Measurements from ENCODE around the gene SERPINB5. TPM values are rescaled to one million over a fixed set of nuclear protein-coding genes. Genes with fewer than 3 reads are reported as not detected.

SERPINB5 gene
- total and polyA plus RNA-seq, 2 of the 13 experiments (the other 11 are each of a cell fraction or from before 2014, with no cell fraction given) = not detected

GRCh38 chr18:63465059-63465458, 11.7 kb upstream of the SERPINB5 start (continued):
- TF ChIP-seq EHMT2 (IDR thresholded peaks at IDR 0.05; ENCODE audit: borderline replicate concordance, low read depth, low read length) (no peak), TCF7L2 (IDR thresholded peaks at IDR 0.05; ENCODE audit: low read depth, low read length) (no peak), RAD51 (IDR thresholded peaks at IDR 0.05; ENCODE audit: borderline replicate concordance) (no peak), LRRFIP1 (CRISPR knock-in tag; conservative IDR thresholded peaks at IDR 0.05) (no peak), ZNF224 (CRISPR knock-in tag; IDR thresholded peaks at IDR 0.05) (no peak), ZNF468 (CRISPR knock-in tag; IDR thresholded peaks at IDR 0.05) (no peak), ZBTB42 (CRISPR knock-in tag; IDR thresholded peaks at IDR 0.05) (no peak), TAF1 (CRISPR knock-in tag; IDR thresholded peaks at IDR 0.05) (no peak), ZNF589 (CRISPR knock-in tag; conservative IDR thresholded peaks at IDR 0.05) (no peak), RNF219 (CRISPR knock-in tag; IDR thresholded peaks at IDR 0.05) (no peak)
- TF ChIP-seq, protein P1, sequence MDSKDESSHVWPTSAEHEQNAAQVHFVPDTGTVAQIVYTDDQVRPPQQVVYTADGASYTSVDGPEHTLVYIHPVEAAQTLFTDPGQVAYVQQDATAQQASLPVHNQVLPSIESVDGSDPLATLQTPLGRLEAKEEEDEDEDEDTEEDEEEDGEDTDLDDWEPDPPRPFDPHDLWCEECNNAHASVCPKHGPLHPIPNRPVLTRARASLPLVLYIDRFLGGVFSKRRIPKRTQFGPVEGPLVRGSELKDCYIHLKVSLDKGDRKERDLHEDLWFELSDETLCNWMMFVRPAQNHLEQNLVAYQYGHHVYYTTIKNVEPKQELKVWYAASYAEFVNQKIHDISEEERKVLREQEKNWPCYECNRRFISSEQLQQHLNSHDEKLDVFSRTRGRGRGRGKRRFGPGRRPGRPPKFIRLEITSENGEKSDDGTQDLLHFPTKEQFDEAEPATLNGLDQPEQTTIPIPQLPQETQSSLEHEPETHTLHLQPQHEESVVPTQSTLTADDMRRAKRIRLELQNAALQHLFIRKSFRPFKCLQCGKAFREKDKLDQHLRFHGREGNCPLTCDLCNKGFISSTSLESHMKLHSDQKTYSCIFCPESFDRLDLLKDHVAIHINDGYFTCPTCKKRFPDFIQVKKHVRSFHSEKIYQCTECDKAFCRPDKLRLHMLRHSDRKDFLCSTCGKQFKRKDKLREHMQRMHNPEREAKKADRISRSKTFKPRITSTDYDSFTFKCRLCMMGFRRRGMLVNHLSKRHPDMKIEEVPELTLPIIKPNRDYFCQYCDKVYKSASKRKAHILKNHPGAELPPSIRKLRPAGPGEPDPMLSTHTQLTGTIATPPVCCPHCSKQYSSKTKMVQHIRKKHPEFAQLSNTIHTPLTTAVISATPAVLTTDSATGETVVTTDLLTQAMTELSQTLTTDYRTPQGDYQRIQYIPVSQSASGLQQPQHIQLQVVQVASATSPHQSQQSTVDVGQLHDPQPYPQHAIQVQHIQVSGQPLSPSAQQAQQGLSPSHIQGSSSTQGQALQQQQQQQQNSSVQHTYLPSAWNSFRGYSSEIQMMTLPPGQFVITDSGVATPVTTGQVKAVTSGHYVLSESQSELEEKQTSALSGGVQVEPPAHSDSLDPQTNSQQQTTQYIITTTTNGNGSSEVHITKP (CRISPR knock-in tag; IDR thresholded peaks at IDR 0.05; ENCODE audit: low read depth) = no peak
